HEK293 (cell line): ENCODE measurements around the gene RBBP8.

Experiments used
- CTCF ChIA-PET: fragments of 350-600 bp; formaldehyde crosslinking; extraction: SDS; loops from one replicate; lab custom pipeline; 2021; ENCODE audit warnings: antibody characterized with exemption; lab: Yijun Ruan, JAX
- POLR2A ChIA-PET: fragments of 300-600 bp; formaldehyde crosslinking; extraction: SDS; loops from one replicate; lab custom pipeline; 2020; ENCODE audit warnings: antibody characterized with exemption, inconsistent platforms; lab: Yijun Ruan, JAX
- H3K27ac ChIP-seq: fragments of 200-500 bp; sonication (Bioruptor generic); 2 replicates; pipeline ENCODE4 v1.5.1; 2014; ENCODE audit warnings: low read depth, low read length, control low read depth, inconsistent platforms; ENCODE audit errors: extremely low read depth
- H3K36me3 ChIP-seq, 2 experiments: fragments of 200-500 bp in 1 of 2; sonication (Bioruptor generic) in 1 of 2; 1 replicate in 1 of 2; 2 replicates in 1 of 2; pipeline ENCODE4 v1.5.1; 2014 to 2017; ENCODE audit warnings: inconsistent platforms in 2 of 2, low read length in 2 of 2; ENCODE audit not compliant: control insufficient read depth in 2 of 2, insufficient read depth in 1 of 2
- H3K4me1 ChIP-seq: fragments of 200-500 bp; sonication (Bioruptor generic); 2 replicates; pipeline ENCODE4 v1.5.1; 2014; ENCODE audit warnings: mild to moderate bottlenecking, low read length, inconsistent platforms; ENCODE audit not compliant: control insufficient read depth, insufficient read depth
- H3K4me3 ChIP-seq: 2 replicates; pipeline ENCODE4 v1.5.1; 2011; ENCODE audit warnings: low read depth, mild to moderate bottlenecking, control low read depth, low read length, moderate library complexity
- H3K9me3 ChIP-seq: fragments of 200-500 bp; sonication (Bioruptor generic); 2 replicates; pipeline ENCODE4 v1.5.1; 2014; ENCODE audit warnings: low read depth, low read length, inconsistent platforms; ENCODE audit not compliant: control insufficient read depth, insufficient read depth
- GLIS2 ChIP-seq: fragments of 450-650 bp; formaldehyde crosslinking; IDR thresholded peaks from 2 replicates; pipeline ENCODE4 v1.5.1; 2016; ENCODE audit warnings: missing biosample characterization, missing genetic modification characterization
- HOXD13 ChIP-seq: sonication (generic); formaldehyde crosslinking; IDR thresholded peaks from 2 replicates; pipeline ENCODE4 v1.8.0; 2022; ENCODE audit warnings: missing genetic modification reagents, borderline replicate concordance
- IKZF3 ChIP-seq: fragments of 450-650 bp; IDR thresholded peaks from 2 replicates; pipeline ENCODE4 v1.5.0; 2018; ENCODE audit warnings: missing biosample characterization, mild to moderate bottlenecking, missing genetic modification characterization, moderate library complexity
- OSR2 ChIP-seq: fragments of 450-650 bp; formaldehyde crosslinking; IDR thresholded peaks from 2 replicates; pipeline ENCODE4 v1.5.1; 2016; ENCODE audit warnings: missing biosample characterization, missing genetic modification characterization
- PRDM1 ChIP-seq: fragments of 450-650 bp; formaldehyde crosslinking; IDR thresholded peaks from 2 replicates; pipeline ENCODE4; 2016; ENCODE audit warnings: missing biosample characterization, missing genetic modification characterization
- SETDB1 ChIP-seq: IDR thresholded peaks from one replicate; pipeline ENCODE4 v1.6.1; 2017; ENCODE audit warnings: mild to moderate bottlenecking, low read length, moderate library complexity, mixed read lengths; ENCODE audit not compliant: insufficient read length
- ZBTB1 ChIP-seq: fragments of 450-650 bp; formaldehyde crosslinking; IDR thresholded peaks from 2 replicates; pipeline ENCODE4 v1.5.1; 2016; ENCODE audit warnings: missing biosample characterization, missing genetic modification characterization
- ZEB2 ChIP-seq: fragments of 450-650 bp; formaldehyde crosslinking; IDR thresholded peaks from 2 replicates; pipeline ENCODE4 v1.5.1; 2016; ENCODE audit warnings: missing biosample characterization, missing genetic modification characterization
- ZNF132 ChIP-seq: fragments of 450-650 bp; formaldehyde crosslinking; IDR thresholded peaks from 2 replicates; pipeline ENCODE4 v1.5.1; 2017; ENCODE audit warnings: missing biosample characterization, missing genetic modification characterization, borderline replicate concordance
- ZNF138 ChIP-seq: fragments of 450-650 bp; formaldehyde crosslinking; IDR thresholded peaks from 2 replicates; pipeline ENCODE4 v1.5.1; 2016; ENCODE audit warnings: missing biosample characterization, missing genetic modification characterization, borderline replicate concordance
- ZNF140 ChIP-seq: fragments of 450-650 bp; formaldehyde crosslinking; IDR thresholded peaks from 2 replicates; pipeline ENCODE4 v1.5.1; 2016; ENCODE audit warnings: missing biosample characterization, missing genetic modification characterization
- ZNF239 ChIP-seq: fragments of 450-650 bp; formaldehyde crosslinking; IDR thresholded peaks from 2 replicates; pipeline ENCODE4 v1.5.1; 2016; ENCODE audit warnings: missing biosample characterization, missing genetic modification characterization
- ZNF324 ChIP-seq: fragments of 450-650 bp; formaldehyde crosslinking; IDR thresholded peaks from 2 replicates; pipeline ENCODE4 v1.5.1; 2016; ENCODE audit warnings: missing biosample characterization, missing genetic modification characterization
- ZNF518A ChIP-seq: fragments of 450-650 bp; formaldehyde crosslinking; conservative IDR thresholded peaks from 2 replicates; pipeline ENCODE4 v1.5.1; 2016; ENCODE audit warnings: low read depth, missing biosample characterization, missing genetic modification characterization
- ZNF558 ChIP-seq: fragments of 450-650 bp; formaldehyde crosslinking; IDR thresholded peaks from 2 replicates; pipeline ENCODE4 v1.5.1; 2016; ENCODE audit warnings: missing biosample characterization, missing genetic modification characterization
- ZNF560 ChIP-seq: fragments of 450-650 bp; formaldehyde crosslinking; IDR thresholded peaks from 2 replicates; pipeline ENCODE4 v1.5.1; 2017; ENCODE audit warnings: missing biosample characterization, missing genetic modification characterization, borderline replicate concordance
- ZNF596 ChIP-seq: fragments of 450-650 bp; IDR thresholded peaks from 2 replicates; pipeline ENCODE4 v1.5.0; 2018; ENCODE audit warnings: missing biosample characterization, mild to moderate bottlenecking, missing genetic modification characterization, moderate library complexity
- ZNF600 ChIP-seq: fragments of 450-650 bp; formaldehyde crosslinking; IDR thresholded peaks from 2 replicates; pipeline ENCODE4 v1.5.1; 2016; ENCODE audit warnings: missing biosample characterization, missing genetic modification characterization
- ZNF747 ChIP-seq: fragments of 450-650 bp; formaldehyde crosslinking; IDR thresholded peaks from 2 replicates; pipeline ENCODE4 v1.5.1; 2016; ENCODE audit warnings: missing biosample characterization, missing genetic modification characterization
- ZXDB ChIP-seq: fragments of 450-650 bp; formaldehyde crosslinking; IDR thresholded peaks from 2 replicates; pipeline ENCODE4 v1.5.1; 2016; ENCODE audit warnings: missing biosample characterization, missing genetic modification characterization
- TF ChIP-seq, protein P1 (sequence below): fragments of 450-650 bp; formaldehyde crosslinking; IDR thresholded peaks from 2 replicates; pipeline ENCODE4 v1.5.1; 2016; ENCODE audit warnings: missing biosample characterization, missing genetic modification characterization

RBBP8 gene

GRCh38 chr18:22913861-22914260 lies 19.3 kb upstream of the RBBP8 start (continued):
- TF ChIP-seq ZNF518A (tag by site-specific recombination) (no peak), ZNF324 (no peak), ZBTB1 (tag by site-specific recombination) (no peak), ZNF747 (tag by site-specific recombination) (no peak), ZNF558 (tag by site-specific recombination) (no peak), GLIS2 (tag by site-specific recombination) (no peak)
- TF ChIP-seq, protein P1, sequence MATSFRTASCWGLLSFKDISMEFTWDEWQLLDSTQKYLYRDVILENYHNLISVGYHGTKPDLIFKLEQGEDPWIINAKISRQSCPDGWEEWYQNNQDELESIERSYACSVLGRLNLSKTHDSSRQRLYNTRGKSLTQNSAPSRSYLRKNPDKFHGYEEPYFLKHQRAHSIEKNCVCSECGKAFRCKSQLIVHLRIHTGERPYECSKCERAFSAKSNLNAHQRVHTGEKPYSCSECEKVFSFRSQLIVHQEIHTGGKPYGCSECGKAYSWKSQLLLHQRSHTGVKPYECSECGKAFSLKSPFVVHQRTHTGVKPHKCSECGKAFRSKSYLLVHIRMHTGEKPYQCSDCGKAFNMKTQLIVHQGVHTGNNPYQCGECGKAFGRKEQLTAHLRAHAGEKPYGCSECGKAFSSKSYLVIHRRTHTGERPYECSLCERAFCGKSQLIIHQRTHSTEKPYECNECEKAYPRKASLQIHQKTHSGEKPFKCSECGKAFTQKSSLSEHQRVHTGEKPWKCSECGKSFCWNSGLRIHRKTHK (tag by site-specific recombination), result no peak
- TF ChIP-seq, all 188 proteins: peak for 0

DNA sequence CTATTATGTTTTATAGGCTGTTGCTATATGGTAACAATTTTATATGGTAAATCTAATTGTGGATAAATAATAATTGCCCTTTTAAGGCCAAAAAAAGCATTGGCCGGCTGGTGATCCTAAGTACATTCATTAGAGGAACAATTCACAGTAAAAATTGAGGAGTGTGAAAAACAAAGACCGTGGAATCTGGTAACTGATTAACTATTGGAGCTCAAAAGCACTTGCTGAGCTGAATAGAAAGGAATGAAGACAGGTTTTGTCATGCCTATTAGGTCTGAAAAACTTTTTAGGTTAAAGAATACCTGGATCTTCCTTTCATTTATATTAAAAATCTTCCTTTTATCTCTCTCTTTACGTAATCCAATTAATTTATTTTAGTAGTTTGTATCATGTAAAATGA lies 18.5 kb upstream of the RBBP8 start:
- H3K4me3 ChIP-seq, result no peak overlapping the region
- no peak overlapping the region for H3K27ac ChIP-seq
- CTCF ChIA-PET, result interaction anchor here (0.8 to 7.6 kb wide), 2 partner anchors 16 to 924 kb away, joined by 3 to 48 read pairs; no protein-coding TSS in a partner anchor
- no peaks in the 10 kb centered on the region for H3K4me1 ChIP-seq
- no peaks in the 10 kb centered on the region for H3K36me3 ChIP-seq
- no peaks in the 10 kb centered on the region for H3K9me3 ChIP-seq
- POLR2A ChIA-PET, result interaction anchor here (1.2 kb wide), 1 partner anchor 19 kb away, joined by 3 read pairs; the partner anchor contains the start of gene RBBP8
- TF ChIP-seq ZNF596 (tag by site-specific recombination) (no peak), ZNF600 (tag by site-specific recombination) (no peak), ZEB2 (no peak), SETDB1 (no peak), ZNF132 (tag by site-specific recombination) (no peak), ZXDB (tag by site-specific recombination) (no peak), ZNF138 (tag by site-specific recombination) (no peak), IKZF3 (tag by site-specific recombination) (no peak), ZNF140 (no peak), ZNF239 (tag by site-specific recombination) (no peak), HOXD13 (CRISPR knock-in tag) (no peak), PRDM1 (tag by site-specific recombination) (no peak), OSR2 (no peak), ZNF560 (tag by site-specific recombination) (no peak)
